SK-N-SH (cell line): ENCODE data around the gene GPM6B. TPM values are rescaled to one million over a fixed set of nuclear protein-coding genes. Genes with fewer than 3 reads are reported as not detected.

Experiments used
- CTCF ChIA-PET: fragments of 300-600, 350-600 bp; formaldehyde crosslinking; extraction: SDS; loops from one replicate; lab custom pipeline; 2021; lab: Yijun Ruan, JAX
- POLR2A ChIA-PET: fragments of 350-600 bp; sonication (Branson Sonifier 250); formaldehyde crosslinking; extraction: SDS; loops from one replicate; lab custom pipeline; 2020; ENCODE audit warnings: antibody characterized with exemption, inconsistent platforms; lab: Yijun Ruan, JAX
- DNase-seq: peaks from one replicate; pipeline ENCODE4 v3.0.0; 2012
- H2AFZ ChIP-seq: fragments of 200-600 bp; sonication (generic); 2 replicates; pipeline ENCODE4 v1.8.1; 2016; ENCODE audit warnings: antibody characterized with exemption, mild to moderate bottlenecking, low read depth
- H3F3A ChIP-seq: fragments of 200-600 bp; sonication (generic); replicated peaks from 2 replicates; pipeline ENCODE3; 2016; ENCODE audit warnings: antibody characterized with exemption, mild to moderate bottlenecking; ENCODE audit not compliant: insufficient read depth
- H3K27ac ChIP-seq, 2 experiments: fragments of 200-500 bp in 1 of 2; fragments of 200-600 bp in 1 of 2; sonication (Bioruptor generic) in 1 of 2; sonication (generic), shearing (Covaris generic) in 1 of 2; 2 replicates each; pipeline versions ENCODE4 v1.5.1 to v1.6.1; 2014 to 2016; ENCODE audit warnings: low read depth in 2 of 2, inconsistent platforms in 1 of 2, low read length in 1 of 2, mild to moderate bottlenecking in 1 of 2, mixed read lengths in 1 of 2
- H3K27me3 ChIP-seq: fragments of 200-600 bp; sonication (generic), shearing (Covaris generic); 2 replicates; pipeline ENCODE4 v1.6.1; 2016; ENCODE audit warnings: mixed run types; ENCODE audit not compliant: insufficient read depth
- H3K36me3 ChIP-seq, 2 experiments: fragments of 200-500 bp in 1 of 2; fragments of 200-600 bp in 1 of 2; sonication (Bioruptor generic) in 1 of 2; sonication (generic) in 1 of 2; replicated peaks in 1 of 2; 2 replicates each; pipeline versions ENCODE3 to v1.5.1; 2014 to 2016; ENCODE audit warnings: low read length in 1 of 2, mild to moderate bottlenecking in 1 of 2; ENCODE audit not compliant: insufficient read depth in 2 of 2, control insufficient read depth in 1 of 2
- H3K4me1 ChIP-seq, 2 experiments: fragments of 200-500 bp in 1 of 2; fragments of 200-600 bp in 1 of 2; sonication (Bioruptor generic) in 1 of 2; sonication (generic), shearing (Covaris generic) in 1 of 2; 2 replicates each; pipeline versions ENCODE4 v1.5.1 to v1.6.1; 2014 to 2016; ENCODE audit warnings: low read depth in 1 of 2, low read length in 1 of 2, mixed run types in 1 of 2; ENCODE audit not compliant: insufficient read depth in 2 of 2, control insufficient read depth in 1 of 2
- H3K4me2 ChIP-seq: fragments of 200-600 bp; sonication (generic), shearing (Covaris generic); 2 replicates; pipeline ENCODE4 v1.6.1; 2017; ENCODE audit warnings: mixed run types
- H3K4me3 ChIP-seq, 2 experiments: fragments of 200-500 bp in 1 of 2; fragments of 200-600 bp in 1 of 2; sonication (Bioruptor generic) in 1 of 2; sonication (generic), shearing (Covaris generic) in 1 of 2; 2 replicates each; pipeline versions ENCODE4 v1.5.1 to v1.8.1; 2014 to 2016; ENCODE audit warnings: low read depth in 2 of 2, inconsistent platforms in 1 of 2, low read length in 1 of 2, mild to moderate bottlenecking in 1 of 2, mixed read lengths in 1 of 2, moderate library complexity in 1 of 2
- H3K79me2 ChIP-seq: fragments of 200-600 bp; sonication (generic); 2 replicates; pipeline ENCODE4 v1.8.1; 2017; ENCODE audit warnings: mild to moderate bottlenecking; ENCODE audit not compliant: insufficient read depth
- H3K9ac ChIP-seq: fragments of 200-600 bp; sonication (generic); 2 replicates; pipeline ENCODE4 v1.6.1; 2017; ENCODE audit warnings: mixed run types
- H3K9me2 ChIP-seq: fragments of 200-600 bp; sonication (generic); 2 replicates; pipeline ENCODE4 v1.6.1; 2017; ENCODE audit warnings: mixed run types
- H3K9me3 ChIP-seq: fragments of 200-600 bp; sonication (generic); 2 replicates; pipeline ENCODE4 v1.6.1; 2017; ENCODE audit warnings: mixed run types, mild to moderate bottlenecking, moderate library complexity
- H4K20me1 ChIP-seq: fragments of 200-600 bp; sonication (generic); 2 replicates; pipeline ENCODE4 v1.6.1; 2017; ENCODE audit warnings: mild to moderate bottlenecking, mixed run types; ENCODE audit not compliant: insufficient read depth
- CHD2 ChIP-seq: fragments of 150-350 bp; IDR thresholded peaks from 2 replicates; pipeline ENCODE4 v1.6.1; 2018; ENCODE audit warnings: low read length; ENCODE audit not compliant: partially characterized antibody
- CTCF ChIP-seq: fragments of 200-600 bp; sonication (generic); IDR thresholded peaks from 2 replicates; pipeline ENCODE4 v1.6.1; 2017; ENCODE audit warnings: antibody characterized with exemption, mild to moderate bottlenecking, moderate library complexity
- EP300 ChIP-seq, 2 experiments: IDR thresholded peaks; 2 replicates each; pipeline versions ENCODE4 v1.4.0 to v1.6.1; 2012; ENCODE audit warnings: borderline replicate concordance in 1 of 2, low read depth in 1 of 2, low read length in 1 of 2
- EZH2phosphoT487 ChIP-seq: fragments of 200-600 bp; sonication (generic); IDR thresholded peaks from 2 replicates; pipeline ENCODE4 v1.6.1; 2017; ENCODE audit warnings: low read depth, mixed run types, mild to moderate bottlenecking, antibody characterized with exemption, moderate library complexity, borderline replicate concordance
- FOXM1 ChIP-seq: IDR thresholded peaks from 2 replicates; pipeline ENCODE4 v1.4.0; 2012; ENCODE audit warnings: low read depth, mild to moderate bottlenecking
- MXI1 ChIP-seq: IDR thresholded peaks from 2 replicates; pipeline ENCODE4 v1.6.1; 2012; ENCODE audit warnings: mild to moderate bottlenecking, low read depth, low read length, improper control_type of control experiment
- NFIC ChIP-seq: IDR thresholded peaks from 2 replicates; pipeline ENCODE4 v1.4.0; 2012; ENCODE audit warnings: borderline replicate concordance
- RCOR1 ChIP-seq: fragments of 150-350 bp; IDR thresholded peaks from 2 replicates; pipeline ENCODE4 v1.6.1; 2017; ENCODE audit warnings: antibody characterized with exemption, low read length
- RXRA ChIP-seq: IDR thresholded peaks from 2 replicates; pipeline ENCODE4 v1.4.0; 2012; ENCODE audit warnings: low read depth, mild to moderate bottlenecking, borderline replicate concordance
- SMC3 ChIP-seq: IDR thresholded peaks from 2 replicates; pipeline ENCODE4 v1.6.1; 2012; ENCODE audit warnings: low read depth, low read length, improper control_type of control experiment
- TAF1 ChIP-seq: IDR thresholded peaks from 2 replicates; pipeline ENCODE4 v1.6.1; 2012; ENCODE audit warnings: low read depth, mild to moderate bottlenecking, low read length, moderate library complexity, borderline replicate concordance
- TEAD4 ChIP-seq: IDR thresholded peaks from 2 replicates; pipeline ENCODE4 v1.4.0; 2012; ENCODE audit warnings: mild to moderate bottlenecking, borderline replicate concordance; ENCODE audit not compliant: insufficient read depth
- WGBS: methylation state at CpG from one replicate; pipeline ENCODE4 v1.1.6; 2017; ENCODE audit warnings: low lambda C conversion rate; 5-methylcytosine and 5-hydroxymethylcytosine counted together
- polyA plus RNA-seq, 3 experiments: library from polyadenylated mRNA; depleted of rRNA; stranded (reverse); fragments of >200 nt; gene quantifications; 2 replicates each; pipeline ENCODE4 v1.2.3, GENCODE V29; 2012

GPM6B gene
- polyA plus RNA-seq, 1 of the 3 experiments (the other 2 are of a cell fraction) = 1.2 TPM

- ChIA-PET POLR2A (no interaction called here), CTCF (interaction anchor here (1.1 kb wide), 1 partner anchor 14 kb away, joined by 3 read pairs; no protein-coding TSS in a partner anchor)
- Histone ChIP-seq H3K4me1 (no peaks in the 10 kb centered on the region), H3F3A (no peaks in the 10 kb centered on the region), H2AFZ (no peak overlapping the region), H3K9me2 (no peaks in the 10 kb centered on the region), H3K4me2 (no peak overlapping the region), H3K9ac (no peak overlapping the region), H3K36me3 (no peaks in the 10 kb centered on the region), H3K4me3 (no peak overlapping the region), H4K20me1 (no peaks in the 10 kb centered on the region), H3K27ac (no peak overlapping the region), H3K79me2 (no peaks in the 10 kb centered on the region), H3K27me3 (no peaks in the 10 kb centered on the region), H3K9me3 (no peaks in the 10 kb centered on the region)
- DNase-seq = no peak
- 15% methylated on average over 4 of the region's 4 CpGs for WGBS
- TF ChIP-seq SMC3 = no peak
- no peak for TF ChIP-seq EP300 (IDR thresholded peaks at IDR 0.05; ENCODE audit: borderline replicate concordance in 1 of 2, low read depth in 1 of 2, low read length in 1 of 2)
- no peak for TF ChIP-seq NFIC
- no peak for TF ChIP-seq CHD2
- no peak for TF ChIP-seq CTCF
- TF ChIP-seq TAF1 = no peak
Observed at GRCh38 chrX:13835825-13836224, 18.9 kb upstream of the GPM6B start.

- TF ChIP-seq CTCF (no peak), RXRA (no peak), MXI1 (no peak), RCOR1 (no peak), TEAD4 (no peak), CHD2 (no peak), EZH2phosphoT487 (no peak), FOXM1 (no peak)
- H3K4me2 ChIP-seq = no peak overlapping the region
- H3K27me3 ChIP-seq = no peaks in the 10 kb centered on the region
- POLR2A ChIA-PET = no interaction called here
- CTCF ChIA-PET = interaction anchor here (0.8 to 1.3 kb wide), 2 partner anchors 16 to 198 kb away, joined by 3 read pairs; no protein-coding TSS in a partner anchor
- H2AFZ ChIP-seq = no peak overlapping the region
- no peaks in the 10 kb centered on the region for H4K20me1 ChIP-seq
- no peak overlapping the region for H3K9ac ChIP-seq
- no peaks in the 10 kb centered on the region for H3K9me2 ChIP-seq
- DNase-seq = no peak
- H3K4me3 ChIP-seq = no peak overlapping the region
- no peaks in the 10 kb centered on the region for H3K36me3 ChIP-seq
- no peaks in the 10 kb centered on the region for H3F3A ChIP-seq
- H3K4me1 ChIP-seq = no peaks in the 10 kb centered on the region
- WGBS = 5% methylated on average over 2 of the region's 2 CpGs
- no peaks in the 10 kb centered on the region for H3K9me3 ChIP-seq
- no peaks in the 10 kb centered on the region for H3K79me2 ChIP-seq
- H3K27ac ChIP-seq = no peak overlapping the region
Observed at GRCh38 chrX:13834355-13834754, 17.5 kb upstream of the GPM6B start.
